Neural cell (in vitro differentiated cells): ENCODE results near the gene MYOZ1. TPM values are rescaled to one million over a fixed set of nuclear protein-coding genes. Genes with fewer than 3 reads are reported as not detected.
A peak's percentile ranks its signal among the peaks of the same experiment; 100 is the strongest.

Experiments used
- H2AFZ ChIP-seq: fragments of 200-600, 300-800 bp; sonication (generic), shearing (Covaris generic); 2 replicates; pipeline ENCODE4 v1.6.0; 2014; ENCODE audit warnings: low read depth, mild to moderate bottlenecking, antibody characterized with exemption, low read length, moderate library complexity
- H3F3A ChIP-seq: fragments of 200-600 bp; shearing (Covaris generic); 2 replicates; pipeline ENCODE4 v1.6.1; 2016; ENCODE audit warnings: mild to moderate bottlenecking, moderate library complexity, mixed read lengths, antibody characterized with exemption, low read length; ENCODE audit not compliant: insufficient read depth, poor library complexity, severe bottlenecking
- H3K27ac ChIP-seq: fragments of 200-600, 300-800 bp; sonication (generic), shearing (Covaris generic); 2 replicates; pipeline ENCODE4 v1.5.1; 2014; ENCODE audit warnings: mild to moderate bottlenecking, low read length, moderate library complexity
- H3K27me3 ChIP-seq: fragments of 300-800, 200-600 bp; sonication (generic), shearing (Covaris generic); 2 replicates; pipeline ENCODE4 v1.6.0; 2014; ENCODE audit warnings: mild to moderate bottlenecking, low read depth, low read length, moderate library complexity; ENCODE audit not compliant: insufficient read depth
- H3K36me3 ChIP-seq: fragments of 300-800, 200-600 bp; sonication (generic), shearing (Covaris generic); 2 replicates; pipeline ENCODE4 v1.5.1; 2014; ENCODE audit warnings: mild to moderate bottlenecking, antibody characterized with exemption, low read length, moderate library complexity; ENCODE audit not compliant: insufficient read depth
- H3K4me2 ChIP-seq: fragments of 300-800, 200-600 bp; sonication (generic), shearing (Covaris generic); 2 replicates; pipeline ENCODE4 v1.6.0; 2014; ENCODE audit warnings: mild to moderate bottlenecking, low read length
- H3K4me3 ChIP-seq: fragments of 300-800, 200-600 bp; sonication (generic), shearing (Covaris generic); 2 replicates; pipeline ENCODE4 v1.5.1; 2014; ENCODE audit warnings: mild to moderate bottlenecking, low read length, moderate library complexity
- H3K79me2 ChIP-seq: fragments of 200-600 bp; shearing (Covaris generic); replicated peaks from 2 replicates; pipeline ENCODE4 v1.6.0; 2014; ENCODE audit warnings: mild to moderate bottlenecking, low read length, moderate library complexity; ENCODE audit not compliant: insufficient read depth
- H3K9ac ChIP-seq: fragments of 300-800, 200-600 bp; sonication (generic), shearing (Covaris generic); 2 replicates; pipeline ENCODE4 v1.6.1; 2016; ENCODE audit warnings: mild to moderate bottlenecking, low read length, mixed read lengths
- H3K9me2 ChIP-seq: fragments of 200-600 bp; shearing (Covaris generic); 2 replicates; pipeline ENCODE4 v1.6.1; 2016; ENCODE audit warnings: mild to moderate bottlenecking, low read length, mixed read lengths; ENCODE audit not compliant: insufficient read depth
- H3K9me3 ChIP-seq: fragments of 200-600, 300-800 bp; sonication (generic), shearing (Covaris generic); 2 replicates; pipeline ENCODE4 v1.6.1; 2016; ENCODE audit warnings: mild to moderate bottlenecking, mixed run types, low read length, moderate library complexity, mixed read lengths
- H4K20me1 ChIP-seq: fragments of 200-600 bp; shearing (Covaris generic); 2 replicates; pipeline ENCODE4 v1.6.1; 2016; ENCODE audit warnings: mild to moderate bottlenecking, mixed run types; ENCODE audit not compliant: insufficient read depth
- CTCF ChIP-seq: fragments of 450-650 bp; IDR thresholded peaks from 2 replicates; pipeline ENCODE4 v1.5.1; 2014; ENCODE audit warnings: antibody characterized with exemption, mild to moderate bottlenecking, moderate library complexity; ENCODE audit not compliant: poor library complexity, severe bottlenecking
- EP300 ChIP-seq: fragments of 450-650 bp; conservative IDR thresholded peaks from 2 replicates; pipeline ENCODE4 v1.6.1; 2014; ENCODE audit warnings: antibody characterized with exemption, mild to moderate bottlenecking, moderate library complexity; ENCODE audit not compliant: poor library complexity, severe bottlenecking
- EZH2 ChIP-seq: fragments of 200-600, 300-800 bp; shearing (Covaris generic), sonication (generic); IDR thresholded peaks from 2 replicates; pipeline ENCODE4 v1.6.1; 2014; ENCODE audit warnings: antibody characterized with exemption, low read length, borderline replicate concordance, mild to moderate bottlenecking; ENCODE audit not compliant: insufficient read depth, poor library complexity, severe bottlenecking
- MXI1 ChIP-seq: fragments of 450-650 bp; conservative IDR thresholded peaks from 2 replicates; pipeline ENCODE4 v1.6.1; 2014; ENCODE audit warnings: antibody characterized with exemption, mild to moderate bottlenecking; ENCODE audit not compliant: poor library complexity, severe bottlenecking
- POLR2AphosphoS5 ChIP-seq: IDR thresholded peaks from 2 replicates; pipeline ENCODE4 v1.6.1; 2012
- RAD21 ChIP-seq: fragments of 450-650 bp; conservative IDR thresholded peaks from 2 replicates; pipeline ENCODE4 v1.6.1; 2014; ENCODE audit warnings: antibody characterized with exemption, mild to moderate bottlenecking, moderate library complexity
- REST ChIP-seq: IDR thresholded peaks from 2 replicates; pipeline ENCODE4 v1.6.1; 2012; ENCODE audit warnings: borderline replicate concordance
- SMC3 ChIP-seq: fragments of 450-650 bp; conservative IDR thresholded peaks from 2 replicates; pipeline ENCODE4 v1.6.1; 2014; ENCODE audit warnings: antibody characterized with exemption, mild to moderate bottlenecking, moderate library complexity; ENCODE audit not compliant: poor library complexity
- TAF1 ChIP-seq: IDR thresholded peaks from 2 replicates; pipeline ENCODE4 v1.6.1; 2012; ENCODE audit warnings: low read depth
- polyA plus RNA-seq: library from polyadenylated mRNA; depleted of rRNA; stranded (reverse); fragments of >200 nt; gene quantifications from 2 replicates; pipeline ENCODE4 v1.2.3, GENCODE V29; 2014

MYOZ1 gene
- polyA plus RNA-seq, 1 donor from 2014 or later = 0.61 TPM

GRCh38 chr10:73644767-73645166 is 3.5 kb upstream of the MYOZ1 start:
- Histone ChIP-seq H3K9me3 (no peaks in the 10 kb centered on the region), H3K36me3 (no peaks in the 10 kb centered on the region), H2AFZ (no peak overlapping the region), H4K20me1 (no peaks in the 10 kb centered on the region), H3K4me2 (no peak overlapping the region), H3F3A (no peaks in the 10 kb centered on the region), H3K79me2 (no peaks in the 10 kb centered on the region), H3K27me3 (no peaks in the 10 kb centered on the region), H3K4me3 (no peak overlapping the region), H3K27ac (no peak overlapping the region), H3K9me2 (no peaks in the 10 kb centered on the region), H3K9ac (no peak overlapping the region)
- no peak for TF ChIP-seq REST

GRCh38 chr10:73644015-73644743 is 2.9 kb upstream of the MYOZ1 start:
- no peak overlapping the region for H3K4me3 ChIP-seq
- TF ChIP-seq EZH2 (no peak), CTCF (peak; percentile 94), POLR2AphosphoS5 (no peak), EP300 (no peak), REST (no peak), SMC3 (peak; percentile 95), TAF1 (no peak), MXI1 (no peak), RAD21 (peak; percentile 94)
- H3K9me2 ChIP-seq = no peaks in the 10 kb centered on the region
- H3K9ac ChIP-seq = no peak overlapping the region
- H3K36me3 ChIP-seq = no peaks in the 10 kb centered on the region
- no peak overlapping the region for H3K4me2 ChIP-seq
- H3K27me3 ChIP-seq = no peaks in the 10 kb centered on the region
- no peak overlapping the region for H2AFZ ChIP-seq
- H4K20me1 ChIP-seq = no peaks in the 10 kb centered on the region
- H3F3A ChIP-seq = no peaks in the 10 kb centered on the region
- no peak overlapping the region for H3K27ac ChIP-seq
- no peaks in the 10 kb centered on the region for H3K79me2 ChIP-seq
- H3K9me3 ChIP-seq = no peaks in the 10 kb centered on the region
